Renal cortex interstitium (tissue), 11 donors: Measurements from ENCODE around the gene PERCC1. TPM values are rescaled to one million over a fixed set of nuclear protein-coding genes. Genes with fewer than 3 reads are reported as not detected.
"Not testable (repeated sequence)": the region's sequence is repeated elsewhere in the genome, so short reads cannot be mapped to it uniquely, and the experiment has no call there.

Experiments
- DNase-seq, 11 donors: peaks; one replicate each; pipeline ENCODE4 v3.0.0-alpha.2; 2013; ENCODE audit warnings: low read depth in 9 of 11, low spot score in 4 of 11; ENCODE audit errors: extremely low read depth in 1 of 11
- polyA plus RNA-seq, 3 donors: library from polyadenylated mRNA; unstranded; fragments of 120-200 nt; gene quantifications; one replicate each; pipeline ENCODE4 v1.2.1, GENCODE V29; 2013; ENCODE audit not compliant: insufficient read length in 3 of 3

The PERCC1 gene
- polyA plus RNA-seq, 3 donors: not detected

- DNase-seq: no peak
These were observed 806 bp downstream of the PERCC1 start for GRCh38 chr16:1431497-1432270.

GRCh38 chr16:1432388-1433262, 1.7 kb downstream of the PERCC1 start:
- DNase-seq: no peak

- no peak for DNase-seq
These were observed 2.3 kb downstream of the PERCC1 start for GRCh38 chr16:1433263-1433560.

GRCh38 chr16:1433756-1434155, 2.9 kb downstream of the PERCC1 start:
- no peak for DNase-seq

- no peak for DNase-seq
These were observed 4.0 kb downstream of the PERCC1 start for GRCh38 chr16:1434644-1435592.

- no peak for DNase-seq
These were observed 5.2 kb downstream of the PERCC1 start for GRCh38 chr16:1435921-1436697.

- DNase-seq: no peak
These were observed 6.0 kb downstream of the PERCC1 start for GRCh38 chr16:1436731-1437355.

- no peak for DNase-seq
These were observed 6.7 kb downstream of the PERCC1 start for GRCh38 chr16:1437606-1438005.

GRCh38 chr16:1438229-1439057, 7.6 kb downstream of the PERCC1 start:
- DNase-seq: no peak

GRCh38 chr16:1439058-1439698, 8.3 kb downstream of the PERCC1 start:
- DNase-seq: no peak

GRCh38 chr16:1439699-1440074, 8.8 kb downstream of the PERCC1 start:
- DNase-seq: not testable (repeated sequence)

GRCh38 chr16:1441391-1441829, 10.5 kb downstream of the PERCC1 start:
- no peak for DNase-seq

- no peak for DNase-seq
These were observed 11.8 kb downstream of the PERCC1 start for GRCh38 chr16:1442697-1443096.

- no peak for DNase-seq
These were observed 12.6 kb downstream of the PERCC1 start for GRCh38 chr16:1443403-1443973.

GRCh38 chr16:1443980-1444729, 13.3 kb downstream of the PERCC1 start, which contains the start of gene CCDC154:
CCDC154 (minus strand) TSS chr16:1444556; CDS start chr16:1444322, 234 bp downstream.
- DNase-seq: no peak
